ENCODE measurements around the gene CEBPA.
A peak's percentile ranks its signal among the peaks of the same experiment; 100 is the strongest.
"Not testable (repeated sequence)": the region's sequence is repeated elsewhere in the genome, so short reads cannot be mapped to it uniquely, and the experiment has no call there.

CEBPA gene

DNA sequence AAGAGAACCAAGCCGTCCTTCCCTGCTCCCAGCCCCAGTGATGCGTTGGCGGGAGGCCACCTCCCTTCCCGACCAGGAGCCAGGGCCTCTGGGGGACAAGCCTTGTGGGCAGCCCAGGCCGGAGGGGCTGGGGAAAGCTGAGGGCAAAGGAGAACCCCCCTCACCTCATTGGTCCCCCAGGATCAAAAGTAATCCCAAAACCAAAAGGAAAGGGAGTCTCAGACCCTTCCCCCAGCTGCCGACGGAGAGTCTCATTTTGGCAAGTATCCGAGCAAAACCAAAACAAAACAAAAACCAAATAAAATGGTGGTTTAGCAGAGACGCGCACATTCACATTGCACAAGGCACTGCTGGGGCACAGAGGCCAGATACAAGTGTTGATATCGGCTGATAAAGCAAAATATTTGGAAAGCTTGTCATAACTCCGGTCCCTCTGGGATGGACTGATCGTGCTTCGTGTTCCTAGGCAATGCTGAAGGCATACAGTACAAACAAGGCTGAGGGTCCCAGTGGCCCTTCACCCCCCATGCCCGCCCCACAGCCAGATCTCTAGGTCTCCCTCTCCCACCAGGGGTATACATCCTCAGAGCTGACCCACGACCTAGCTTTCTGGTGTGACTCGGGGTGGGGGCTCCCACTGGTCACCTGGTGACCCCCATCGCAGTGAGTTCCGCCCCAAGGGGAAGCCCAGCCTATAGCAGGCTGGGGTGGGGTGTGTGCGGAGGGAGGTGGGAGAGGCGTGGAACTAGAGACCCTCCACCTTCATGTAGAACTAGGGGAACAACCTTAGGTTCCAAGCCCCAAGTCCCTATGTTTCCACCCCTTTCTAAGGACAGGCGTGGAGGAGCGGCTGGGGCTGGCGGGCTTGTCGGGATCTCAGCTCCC, 2.1 kb downstream of the CEBPA start:
- DNase-seq, result no peak

DNA sequence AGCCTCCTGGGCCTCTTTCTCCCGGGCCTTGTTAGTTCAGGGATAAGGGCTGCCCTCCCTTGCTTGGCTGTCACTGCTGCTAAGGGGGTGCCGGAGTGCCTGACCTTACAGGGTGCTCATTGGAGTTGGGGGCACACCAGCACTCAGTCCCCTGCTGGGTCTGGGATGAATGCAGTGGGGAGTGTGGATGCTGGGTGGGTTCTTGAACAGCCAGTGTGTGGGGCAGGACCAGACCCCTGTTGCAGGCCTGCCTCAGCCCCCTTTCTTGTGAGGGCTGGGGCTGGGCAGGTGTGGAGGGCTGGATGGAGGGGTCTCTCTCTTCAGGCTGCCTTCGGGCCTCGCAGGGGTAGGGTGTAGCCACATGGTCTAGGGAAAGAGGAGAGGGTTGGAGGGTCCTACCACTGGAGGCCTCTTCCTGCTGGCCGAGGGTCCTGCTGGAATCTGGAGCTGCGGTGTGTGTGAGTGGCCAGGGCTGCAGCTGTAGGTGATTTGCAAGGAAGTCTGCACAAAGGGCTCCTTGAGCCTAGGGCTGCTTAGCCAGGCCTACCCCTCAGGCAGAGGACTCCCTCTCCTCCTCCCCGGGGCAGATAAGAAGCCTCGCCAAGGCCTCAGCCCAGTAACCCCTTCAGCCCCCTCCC, 3.2 kb downstream of the CEBPA start:
- no peak for DNase-seq

DNA sequence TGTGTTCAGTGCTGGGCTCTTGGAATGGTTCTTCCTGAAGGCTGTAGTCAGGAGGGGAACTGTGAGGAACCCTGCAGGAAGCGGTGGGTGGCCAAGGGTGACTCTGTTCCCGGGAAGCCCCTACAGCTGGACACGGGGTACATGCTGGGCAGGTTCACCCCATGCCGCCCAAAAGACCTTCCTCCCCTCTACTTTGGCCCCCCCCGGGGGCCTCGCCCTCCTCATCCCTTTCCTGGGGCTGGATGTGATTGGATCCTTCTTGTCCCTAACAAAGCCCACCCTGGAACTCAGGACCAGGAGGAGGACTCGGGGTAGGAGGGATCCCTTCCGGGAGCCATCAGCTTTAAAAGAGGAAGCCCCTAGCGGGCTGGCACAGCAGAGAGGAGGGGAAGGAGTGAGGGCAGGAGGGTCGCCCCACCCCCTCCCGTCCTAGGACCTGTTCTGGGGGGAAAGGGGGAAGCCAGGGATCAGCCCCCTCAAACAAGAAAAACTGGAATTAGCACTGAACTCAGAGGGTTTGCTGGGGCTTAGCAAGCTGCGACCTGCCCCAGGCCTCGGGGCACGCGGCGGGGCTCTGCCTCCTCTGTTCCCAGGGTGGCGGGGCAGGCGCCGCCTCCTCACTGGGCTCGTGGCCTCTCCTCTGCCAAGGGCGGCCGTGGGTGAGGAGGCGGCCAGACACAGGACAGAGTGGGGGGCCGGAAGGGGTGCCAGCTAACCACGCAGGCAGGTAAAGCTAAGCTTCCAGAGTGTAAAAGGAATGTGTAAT, 4.0 kb downstream of the CEBPA start:
- peak in 1 of 2 donors; percentile 7 for DNase-seq

DNA sequence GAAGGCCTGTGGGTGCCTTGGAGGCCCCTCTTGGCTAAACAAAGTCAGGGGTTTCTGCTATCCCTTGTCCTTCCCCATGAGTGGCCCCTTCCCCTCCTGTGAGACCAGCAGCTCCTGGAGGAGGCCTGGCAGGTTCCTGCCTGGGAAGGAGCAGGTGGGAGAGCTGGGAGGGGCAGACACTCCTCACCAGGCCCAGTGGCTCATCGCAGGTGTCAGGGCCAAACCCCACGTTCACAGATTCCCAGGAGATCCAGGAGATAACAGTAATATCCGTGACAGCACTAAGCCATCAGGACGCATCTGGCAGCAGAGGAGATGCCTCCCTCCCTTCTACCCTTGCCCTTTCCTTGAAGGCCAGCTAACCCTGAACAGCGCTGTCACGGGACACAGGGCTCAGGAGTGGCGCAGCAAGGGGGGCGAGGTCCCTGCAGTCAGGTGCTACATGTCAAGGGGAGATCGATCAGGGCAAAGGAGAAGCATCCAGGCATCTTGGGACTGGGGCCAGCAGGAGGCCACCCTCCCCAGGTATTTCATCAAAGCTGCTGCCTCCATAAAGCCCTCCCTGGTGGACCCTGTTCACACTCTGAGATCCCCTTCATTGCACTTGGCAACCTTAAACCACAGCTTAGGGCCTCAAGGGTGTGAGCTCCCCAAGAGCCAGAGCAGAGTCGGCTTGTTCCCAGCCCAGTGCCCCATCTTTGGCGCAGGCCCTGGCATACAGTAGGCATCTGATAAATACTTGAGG, 4.8 kb downstream of the CEBPA start:
- DNase-seq, result no peak

DNA sequence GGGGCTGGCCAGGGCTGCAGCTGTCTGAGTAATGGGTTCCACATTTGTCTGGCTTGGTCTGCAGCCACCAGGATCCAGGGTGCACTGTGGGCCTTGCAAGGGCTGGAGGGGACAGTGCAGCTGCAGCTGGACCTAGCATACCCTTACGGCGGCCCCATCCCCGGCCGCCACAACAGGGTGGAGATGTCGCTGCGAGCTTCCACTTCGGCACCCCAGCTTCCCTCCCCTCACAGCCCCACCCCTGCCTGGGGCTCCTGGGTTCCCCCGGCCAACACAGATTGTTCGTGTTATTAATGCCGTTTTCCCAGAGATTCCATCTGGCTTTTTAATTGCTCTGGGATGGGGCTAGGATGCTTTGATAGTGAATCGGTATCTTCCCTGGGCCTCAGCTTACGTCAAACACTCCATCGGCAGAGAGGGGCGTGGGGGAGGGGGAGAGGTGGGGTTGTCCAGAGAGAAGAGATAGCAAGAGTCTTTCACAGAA, 5.8 kb downstream of the CEBPA start:
- no peak for DNase-seq

DNA sequence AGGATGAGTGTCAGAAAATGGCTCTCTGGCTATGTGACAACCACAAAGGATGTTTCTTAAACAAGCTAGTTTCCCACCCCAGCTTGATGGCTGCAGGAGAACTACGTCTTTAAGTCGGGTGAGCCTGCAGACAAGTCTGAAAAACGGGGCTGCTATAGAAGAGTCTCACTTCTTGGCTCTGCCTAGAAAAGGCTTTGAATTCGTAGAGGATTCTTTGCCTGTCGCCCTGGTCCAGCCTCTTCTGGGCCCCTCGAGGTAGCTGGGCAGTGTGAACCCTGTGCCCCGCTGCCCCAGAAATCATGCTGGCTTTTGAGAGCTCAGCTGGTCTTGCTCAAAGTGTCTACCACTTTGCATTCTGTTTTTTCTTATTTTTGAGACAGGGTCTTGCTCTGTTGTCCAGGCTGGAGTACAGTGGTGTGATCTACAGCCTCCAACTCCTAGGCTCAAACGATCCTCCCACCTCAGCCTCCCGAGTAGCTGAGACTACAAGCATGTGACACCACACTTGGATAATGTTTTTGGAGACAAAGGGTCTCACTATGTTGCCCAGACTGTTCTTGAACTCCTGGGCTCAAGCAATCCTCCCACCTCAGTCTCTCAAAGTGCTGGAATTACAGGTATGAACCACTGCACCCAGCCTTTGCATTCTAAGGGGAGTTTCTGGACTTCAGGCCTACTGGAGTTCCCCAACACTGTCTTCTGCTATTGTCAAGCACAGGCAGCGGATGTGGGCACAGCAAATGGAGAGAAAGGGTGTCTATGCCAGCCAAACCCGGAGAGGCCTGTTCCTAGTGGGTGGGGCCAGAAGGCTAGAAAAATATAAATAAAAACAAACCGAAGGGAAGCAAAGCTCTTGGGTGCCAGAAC, 6.5 kb downstream of the CEBPA start:
- DNase-seq, result no peak

DNA sequence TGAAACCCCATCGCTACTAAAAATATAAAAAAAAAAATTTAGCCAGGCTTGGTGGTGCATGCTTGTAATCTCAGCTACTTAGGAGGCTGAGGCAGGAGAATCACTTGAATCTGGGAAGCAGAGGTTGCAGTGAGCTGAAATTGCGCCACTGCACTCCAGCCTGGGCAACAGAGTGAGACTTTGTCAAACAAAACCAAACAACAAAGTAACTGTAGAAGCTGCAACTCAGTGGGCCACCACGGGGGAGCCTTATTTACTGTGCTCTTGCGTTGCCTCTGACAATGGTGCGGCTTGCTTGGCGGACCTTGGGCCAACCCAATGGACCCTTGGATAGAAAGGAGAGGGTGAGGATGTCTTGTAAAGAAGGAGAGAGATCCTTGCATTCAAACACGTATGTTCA, 7.3 kb downstream of the CEBPA start:
- DNase-seq, result not testable (repeated sequence)

DNA sequence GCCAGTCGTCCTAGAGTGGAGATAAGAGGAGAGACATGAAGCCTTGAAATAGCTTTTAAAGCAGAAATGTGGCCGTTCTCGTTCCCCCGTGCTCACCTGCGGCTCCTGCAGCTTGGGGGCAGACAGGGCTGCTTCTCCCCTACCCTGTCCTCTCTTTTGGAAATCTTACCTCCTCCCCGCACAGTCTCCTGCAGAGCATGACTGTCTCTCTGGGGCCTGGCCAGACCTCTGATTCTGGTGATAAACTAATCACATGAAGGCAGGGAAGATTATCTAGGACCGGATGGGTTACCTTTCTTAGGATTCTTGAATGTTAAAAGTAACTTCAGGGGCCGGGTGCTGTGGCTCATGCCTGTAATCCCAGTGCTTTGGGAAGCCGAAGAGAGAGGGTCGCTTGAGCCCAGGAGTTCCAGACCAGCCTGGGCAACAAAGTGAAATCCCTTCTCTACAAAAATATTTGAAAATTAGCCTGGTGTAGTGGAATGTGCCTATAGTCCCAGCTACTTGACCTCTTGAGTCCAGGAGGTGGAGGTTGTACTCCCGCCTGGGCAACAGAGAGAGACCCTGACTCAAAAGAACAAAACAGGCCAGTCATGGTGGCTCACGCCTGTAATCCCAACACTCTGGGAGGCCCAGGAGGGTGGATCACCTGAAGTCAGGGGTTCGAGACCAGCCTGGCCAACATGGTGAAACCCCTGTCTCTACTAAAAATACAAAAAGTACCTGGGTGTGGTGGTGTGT, 8.1 kb downstream of the CEBPA start:
- DNase-seq, result no peak

DNA sequence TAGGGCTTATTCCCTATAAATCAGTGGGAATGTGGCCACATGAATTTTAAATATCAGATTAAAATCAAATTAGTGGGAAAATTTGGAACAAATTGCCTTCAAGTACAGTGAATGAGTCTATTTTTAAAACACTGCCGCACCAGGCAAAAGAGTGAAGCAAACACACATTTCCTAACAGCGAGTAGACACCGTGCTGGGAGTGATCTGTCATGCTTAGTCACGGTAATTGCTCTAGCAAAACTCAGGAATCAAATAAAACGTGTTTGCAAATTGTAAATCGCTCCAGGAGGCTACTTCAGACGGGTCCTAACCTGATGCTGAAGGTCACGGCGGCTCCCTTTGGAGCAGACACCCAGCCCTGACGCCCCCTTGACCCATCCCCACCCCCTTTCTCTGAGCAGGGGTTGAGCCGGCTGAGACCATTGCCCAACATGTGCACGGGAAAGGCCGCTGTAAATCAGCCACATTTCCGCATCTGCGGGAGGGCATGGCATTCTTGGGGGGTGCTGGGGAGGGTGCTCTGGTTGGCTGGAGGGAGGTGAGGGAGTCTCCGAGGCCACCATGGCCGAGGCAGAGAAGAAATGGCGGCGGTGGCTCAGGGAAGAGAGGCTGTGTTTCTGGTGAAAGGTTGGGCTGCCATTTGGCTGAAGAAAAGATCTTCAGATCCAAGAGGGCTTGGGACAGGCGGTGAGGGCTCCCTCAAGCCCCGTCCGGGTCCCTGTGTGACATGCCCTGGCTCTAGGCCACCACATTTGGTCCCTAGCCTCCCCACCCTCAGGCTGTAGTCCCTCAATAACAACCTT, 8.9 kb downstream of the CEBPA start:
- DNase-seq, result peak; percentile 39 to 58

DNA sequence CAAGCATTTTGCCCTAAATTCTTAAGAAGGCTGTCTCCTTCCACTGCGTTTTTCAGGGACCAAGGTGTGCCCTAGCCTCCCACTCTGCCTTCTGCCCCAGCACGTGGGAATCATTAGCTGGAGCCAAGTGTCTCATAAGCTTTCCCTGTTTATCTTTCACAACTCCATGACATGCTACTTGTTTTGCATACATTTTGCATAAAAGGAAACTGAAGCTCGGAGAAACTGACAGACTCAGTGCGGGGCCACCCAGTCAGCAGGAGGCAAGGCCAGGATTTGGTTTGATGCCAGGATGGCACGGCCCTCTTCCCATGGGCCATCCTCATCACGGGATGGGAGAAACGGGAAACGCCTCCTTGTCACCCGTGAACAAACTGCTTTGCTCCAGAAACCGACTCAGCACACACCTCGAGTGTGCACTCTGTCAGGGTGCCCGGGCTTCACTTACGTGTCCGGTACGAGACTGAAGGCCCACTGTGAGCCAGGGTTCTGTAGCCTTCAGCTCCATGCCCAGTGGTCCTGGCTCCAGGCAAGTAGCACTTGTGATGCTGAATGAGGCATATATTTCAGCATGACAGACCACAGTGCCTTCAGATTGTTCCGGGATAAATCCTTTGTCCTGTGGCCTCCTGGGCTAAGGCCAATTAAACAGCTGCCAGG, 9.6 kb downstream of the CEBPA start:
- peak in 1 of 2 donors; percentile 42 for DNase-seq

DNA sequence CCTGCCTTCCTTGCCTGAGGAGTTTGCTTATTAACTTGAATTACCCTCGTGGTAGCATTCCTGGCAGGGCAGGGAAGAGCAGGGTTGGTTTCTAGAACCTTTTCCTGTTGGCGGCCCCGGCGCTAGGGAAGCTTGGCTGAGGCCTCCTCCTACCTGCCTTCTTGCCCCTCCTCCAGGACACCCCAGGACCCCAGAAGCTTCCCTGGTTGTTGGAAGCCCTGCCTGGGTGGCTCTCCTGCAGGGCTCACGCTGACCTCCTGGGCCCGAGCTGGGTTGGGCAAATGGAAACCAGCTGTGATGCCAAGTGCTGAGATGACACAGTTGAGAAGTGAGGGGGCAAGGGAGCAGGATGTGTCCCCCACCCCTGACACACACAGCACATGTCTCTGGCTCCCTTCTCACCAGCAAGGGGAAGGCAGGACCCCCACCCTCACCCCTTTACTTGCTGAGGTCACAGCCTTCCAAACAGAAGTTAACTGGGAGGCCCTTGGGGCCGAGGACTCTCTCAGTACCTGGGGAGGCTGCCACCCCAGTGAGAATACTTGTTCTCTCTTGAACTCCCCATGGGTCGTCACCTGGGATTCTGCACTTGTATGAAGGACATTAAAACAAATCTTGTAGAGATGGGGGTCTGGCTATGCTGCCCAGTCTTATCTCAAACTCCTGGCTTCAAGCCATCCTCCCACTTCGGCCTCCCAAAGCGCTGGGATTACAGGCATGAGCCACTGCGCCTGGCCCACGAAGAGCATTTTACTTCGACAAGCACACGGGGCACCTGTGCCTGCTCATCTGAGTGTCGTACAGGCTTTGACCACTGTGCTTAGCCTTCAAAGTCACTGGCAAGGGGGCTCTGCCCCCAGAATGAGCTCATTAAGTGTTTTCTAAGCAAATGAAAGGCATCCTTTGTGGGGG, 10.5 kb downstream of the CEBPA start:
- DNase-seq, result no peak

DNA sequence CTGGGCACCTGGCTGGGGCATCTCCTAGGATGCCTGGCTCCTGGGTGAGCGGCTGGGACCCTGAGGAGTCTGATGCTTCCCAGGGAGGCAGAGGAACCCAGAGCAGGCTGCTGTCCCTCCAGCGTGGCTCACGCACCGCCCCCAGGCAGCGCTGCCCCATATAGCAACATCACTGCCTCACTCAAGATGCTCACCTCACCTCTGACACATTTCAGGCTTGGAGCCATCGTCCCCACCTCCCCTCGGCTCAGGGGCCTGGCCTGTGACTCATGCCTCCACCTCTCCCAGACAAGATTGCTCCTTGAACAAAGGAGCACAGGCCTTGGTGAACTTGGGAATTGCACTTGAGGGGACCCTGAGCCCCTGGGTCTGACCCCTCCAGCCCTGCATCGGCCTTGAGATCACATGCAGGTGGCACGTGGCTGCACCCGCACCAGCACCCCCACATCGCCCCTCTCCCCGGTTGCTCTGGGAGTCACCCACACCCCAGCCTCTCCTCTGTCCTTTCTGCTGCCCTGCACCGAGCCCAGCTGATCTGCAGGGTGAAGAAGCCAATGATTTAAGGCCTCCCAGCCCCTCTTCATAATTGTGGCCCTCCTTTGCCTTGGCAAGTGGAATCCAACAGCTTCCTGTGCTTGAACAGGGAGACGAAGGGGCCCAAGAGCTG, 11.2 kb downstream of the CEBPA start:
- no peak for DNase-seq

DNA sequence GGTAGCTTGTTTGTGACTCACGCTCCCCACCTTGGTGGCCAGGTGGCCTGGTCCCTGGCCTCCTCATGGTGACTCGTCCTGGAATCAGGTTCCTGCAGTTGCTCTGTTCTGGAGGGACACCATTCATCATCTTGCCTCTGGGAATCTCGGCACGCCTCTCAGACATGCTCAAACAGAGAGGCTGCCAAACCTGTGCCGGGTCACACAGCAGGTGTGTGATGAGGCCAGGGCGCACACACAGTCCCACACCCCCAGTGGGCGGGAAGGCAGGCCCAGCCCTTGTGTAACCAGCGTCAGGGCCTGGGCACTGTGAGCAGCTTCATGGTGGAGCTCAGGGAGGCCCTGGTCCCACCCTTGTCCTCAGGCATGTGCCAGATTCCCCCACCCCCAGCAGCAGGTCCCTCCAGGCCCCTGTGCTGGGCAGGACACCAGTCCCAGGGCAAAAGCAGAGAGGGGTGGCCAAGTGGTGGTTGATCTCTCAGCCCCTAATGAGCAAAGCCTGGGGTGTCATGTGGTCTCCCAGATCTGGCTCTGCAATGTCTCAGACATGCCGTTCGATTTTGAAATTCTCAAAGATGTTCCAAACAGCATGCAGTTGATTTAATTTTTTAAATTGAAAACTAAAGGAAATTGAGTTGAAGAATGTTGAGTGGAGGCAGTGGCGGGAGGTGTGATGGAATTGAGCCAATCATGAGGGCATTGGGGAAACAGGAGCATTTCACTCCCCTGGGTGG, 12.1 kb downstream of the CEBPA start:
- no peak for DNase-seq

DNA sequence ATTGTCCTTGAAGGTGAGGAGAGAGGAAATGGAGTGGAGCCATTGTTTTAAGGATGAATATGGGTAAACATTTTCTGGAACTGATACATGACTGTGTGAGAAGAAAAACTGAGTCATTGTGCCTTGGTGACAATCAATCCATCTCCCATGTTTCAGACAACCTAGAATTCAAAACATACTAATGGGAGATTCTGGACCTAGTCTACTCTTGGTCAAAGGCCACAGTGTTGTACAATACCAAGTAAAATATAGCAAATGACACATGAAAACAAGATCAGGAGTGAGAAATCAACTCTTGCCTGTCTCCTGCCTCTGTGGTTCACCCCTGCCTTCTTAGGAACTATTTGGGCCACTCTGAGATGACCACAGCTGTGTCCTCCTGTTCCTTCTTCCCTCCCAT, 13.1 kb downstream of the CEBPA start:
- no peak for DNase-seq

DNA sequence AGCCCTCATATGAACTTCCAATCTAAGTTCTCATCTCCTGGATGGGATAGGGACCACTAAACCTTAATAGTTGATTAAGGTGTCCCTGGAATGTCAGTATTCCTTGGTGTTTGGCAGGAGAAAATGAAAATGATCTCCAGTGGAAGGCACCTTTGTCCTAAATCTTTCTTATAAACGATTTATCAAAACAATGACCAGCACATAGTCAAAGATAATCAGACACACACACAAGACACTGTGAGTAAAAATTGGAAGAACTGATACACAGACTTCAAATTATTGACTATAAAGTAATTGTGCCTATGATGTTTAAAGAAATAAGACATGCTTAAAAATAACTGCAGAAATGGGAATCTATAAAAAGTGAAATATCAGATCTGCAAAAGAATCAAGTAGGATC, 13.7 kb downstream of the CEBPA start:
- no peak for DNase-seq

DNA sequence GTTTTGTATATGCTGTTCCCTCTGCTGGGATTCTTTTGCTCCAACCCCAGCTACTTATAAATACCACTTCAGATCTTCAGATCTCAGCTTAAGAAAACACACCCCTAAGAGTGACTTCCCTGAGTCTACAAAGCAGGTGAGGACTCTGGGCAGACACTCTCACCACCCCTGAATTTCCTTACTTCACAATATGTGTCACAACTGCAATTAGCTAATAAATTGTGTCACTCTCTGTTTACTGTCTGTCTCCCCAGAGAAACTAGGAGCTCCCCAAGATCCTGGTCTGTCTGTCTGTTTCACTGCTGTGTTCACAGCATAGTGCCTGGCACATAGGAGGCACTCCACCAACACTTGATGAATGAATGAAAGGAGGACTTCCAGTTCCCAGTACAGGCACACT, 14.4 kb downstream of the CEBPA start:
- no peak for DNase-seq

DNA sequence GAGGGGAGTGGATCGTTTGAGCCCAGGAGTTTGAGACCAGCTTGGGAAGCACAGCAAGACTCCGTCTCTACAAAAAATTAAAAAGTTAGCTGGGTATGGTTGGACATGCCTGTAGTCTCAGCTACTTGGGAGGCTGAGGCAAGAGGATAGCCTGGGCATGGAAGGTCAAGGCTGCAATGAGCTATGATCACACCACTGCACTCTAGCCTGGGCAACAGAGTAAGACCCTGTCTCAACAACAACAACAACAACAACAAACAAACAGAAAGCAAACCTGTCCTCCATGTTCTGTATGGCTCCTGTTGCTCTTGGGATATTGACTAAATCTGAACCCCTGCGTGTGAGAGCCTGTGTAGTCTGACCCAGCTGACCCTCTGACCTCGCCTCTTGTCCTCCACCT, 14.9 kb downstream of the CEBPA start:
- DNase-seq, result no peak
